PC-3 (cell line): ENCODE measurements around the gene TRIM38. TPM values are rescaled to one million over a fixed set of nuclear protein-coding genes. Genes with fewer than 3 reads are reported as not detected.
A peak's percentile ranks its signal among the peaks of the same experiment; 100 is the strongest.

Experiments
- ATAC-seq: fragments of 200-7000 bp; cut with Tn5 transposase; 2 replicates; pipeline ENCODE4 v1.9.1; 2020; ENCODE audit warnings: mild to moderate bottlenecking, moderate library complexity
- BruUV-seq: library from RNA; stranded (reverse); fragments of 400-500 nt; replicated peaks from 2 replicates; lab custom pipeline; 2021; lab: Mats Ljungman, UMichigan
- CTCF ChIA-PET: fragments of 300-600 bp; sonication (Branson Sonifier 250); formaldehyde crosslinking; loops from one replicate; lab custom pipeline; 2022; ENCODE audit warnings: antibody characterized with exemption; lab: Charles Lee
- POLR2A ChIA-PET: fragments of 300-600 bp; sonication (Branson Sonifier 250); formaldehyde crosslinking; loops from one replicate; lab custom pipeline; 2022; ENCODE audit warnings: antibody characterized with exemption; ENCODE audit not compliant: unreplicated experiment; lab: Charles Lee
- DNase-seq: peaks from one replicate; pipeline ENCODE4 v3.0.0-alpha.2; 2015
- H2AFZ ChIP-seq: fragments of 300-600 bp; sonication (generic); 2 replicates; pipeline ENCODE4 v1.6.0; 2016; ENCODE audit warnings: antibody characterized with exemption, low read length
- H3F3A ChIP-seq: fragments of 300-600 bp; sonication (generic); one replicate; pipeline ENCODE4 v1.6.0; 2017; ENCODE audit warnings: antibody characterized with exemption, low read length, control low read depth, mild to moderate bottlenecking; ENCODE audit not compliant: unreplicated experiment
- H3K27ac ChIP-seq: fragments of 300-600 bp; sonication (generic); 2 replicates; pipeline ENCODE4 v1.5.1; 2016; ENCODE audit warnings: mild to moderate bottlenecking, low read length
- H3K27me3 ChIP-seq: fragments of 300-600 bp; sonication (generic); 2 replicates; pipeline ENCODE4 v1.6.1; 2016; ENCODE audit warnings: low read length, mixed read lengths
- H3K36me3 ChIP-seq: fragments of 300-600 bp; sonication (generic); 2 replicates; pipeline ENCODE4 v1.6.1; 2016; ENCODE audit warnings: low read depth, mixed run types, low read length, mixed read lengths
- H3K4me1 ChIP-seq: fragments of 300-600 bp; sonication (generic); 2 replicates; pipeline ENCODE4 v1.5.1; 2016; ENCODE audit warnings: low read length; ENCODE audit not compliant: insufficient read depth
- H3K4me2 ChIP-seq: fragments of 300-600 bp; sonication (generic); 2 replicates; pipeline ENCODE4 v1.6.0; 2016; ENCODE audit warnings: low read length
- H3K4me3 ChIP-seq: fragments of 300-600 bp; sonication (generic); 2 replicates; pipeline ENCODE4 v1.5.1; 2016; ENCODE audit warnings: mild to moderate bottlenecking, low read length, mixed read lengths
- H3K79me2 ChIP-seq: fragments of 300-600 bp; sonication (generic); 2 replicates; pipeline ENCODE4 v1.6.1; 2017; ENCODE audit warnings: low read length, mixed read lengths
- H3K9ac ChIP-seq: fragments of 300-600 bp; sonication (generic); 2 replicates; pipeline ENCODE4 v1.6.0; 2016; ENCODE audit warnings: mild to moderate bottlenecking, low read length
- H3K9me2 ChIP-seq: fragments of 300-600 bp; sonication (generic); replicated peaks from 2 replicates; pipeline ENCODE4 v1.6.1; 2016; ENCODE audit warnings: mixed run types, low read length, mixed read lengths
- H3K9me3 ChIP-seq: fragments of 300-600 bp; sonication (generic); 2 replicates; pipeline ENCODE4 v1.6.1; 2016; ENCODE audit warnings: low read length, mixed read lengths
- H4K20me1 ChIP-seq: fragments of 300-600 bp; sonication (generic); 2 replicates; pipeline ENCODE4 v1.6.1; 2016; ENCODE audit warnings: low read length, mixed read lengths
- CTCF ChIP-seq: fragments of 300-600 bp; sonication (generic); conservative IDR thresholded peaks from 2 replicates; pipeline ENCODE4 v1.5.1; 2017; ENCODE audit warnings: antibody characterized with exemption, low read depth, mild to moderate bottlenecking, low read length
- EZH2 ChIP-seq: fragments of 300-600 bp; sonication (generic); IDR thresholded peaks from one replicate; pipeline ENCODE4 v1.6.1; 2017; ENCODE audit warnings: antibody characterized with exemption, mild to moderate bottlenecking, low read length; ENCODE audit not compliant: unreplicated experiment
- EZH2phosphoT487 ChIP-seq: fragments of 300-600 bp; sonication (generic); IDR thresholded peaks from 2 replicates; pipeline ENCODE4 v1.6.1; 2018; ENCODE audit warnings: mild to moderate bottlenecking, antibody characterized with exemption, low read length, borderline replicate concordance
- intact Hi-C: fragments of 100-400 bp; cut with micrococcal nuclease; formaldehyde crosslinking; loops from 2 replicates; pipeline ENCODE4 v1.9.0; 2023
- total RNA-seq: library from RNA; depleted of rRNA; stranded (reverse); fragments of >200 nt; gene quantifications from 2 replicates; pipeline ENCODE4 v1.2.3, GENCODE V29; 2014

TRIM38 gene
- total RNA-seq, 1 experiment from 2014 or later: 5.6 TPM

- Histone ChIP-seq H3K4me3 (peak overlapping the region; percentile 96; the same call in 1 of the 2 replicates), H3K27ac (no peak overlapping the region), H3K9ac (no peak overlapping the region), H3K9me3 (no peaks in the 10 kb centered on the region), H3K4me1 (peaks cover 15% of the 10 kb centered on the region), H3K27me3 (no peaks in the 10 kb centered on the region), H3K9me2 (no peaks in the 10 kb centered on the region), H3F3A (peaks cover 6% of the 10 kb centered on the region), H3K79me2 (no peaks in the 10 kb centered on the region), H4K20me1 (no peaks in the 10 kb centered on the region), H3K4me2 (peak overlapping the region; percentile 97; the same call in 1 of the 2 replicates), H3K36me3 (no peaks in the 10 kb centered on the region), H2AFZ (0 out of 2 replicates have a peak overlapping the region, but pooled peaks have one; percentile 73)
- intact Hi-C loops: no loop called here
- ChIA-PET POLR2A (interaction anchor here (3.4 kb wide), 1 partner anchor 12 kb away, joined by 54 read pairs; a partner anchor contains a TSS), CTCF (no interaction called here)
- no TSS peak for BruUV-seq
- TF ChIP-seq CTCF: no peak
- no peak for TF ChIP-seq EZH2
- no peak for TF ChIP-seq EZH2phosphoT487
- no peak for ATAC-seq
- DNase-seq: no peak
Observed at GRCh38 chr6:26019261-26019830, 56.7 kb downstream of the TRIM38 start.

- Histone ChIP-seq H3K79me2 (no peaks in the 10 kb centered on the region), H3F3A (peaks cover 6% of the 10 kb centered on the region), H3K4me3 (peak overlapping the region; percentile 96; the same call in 1 of the 2 replicates), H3K4me1 (peaks cover 21% of the 10 kb centered on the region), H3K4me2 (peak overlapping the region; percentile 97), H3K9me3 (no peaks in the 10 kb centered on the region), H3K9me2 (no peaks in the 10 kb centered on the region), H3K36me3 (no peaks in the 10 kb centered on the region), H3K27ac (no peak overlapping the region), H4K20me1 (no peaks in the 10 kb centered on the region), H3K27me3 (no peaks in the 10 kb centered on the region), H3K9ac (peak overlapping the region; percentile 93; the same call in 1 of the 2 replicates), H2AFZ (0 out of 2 replicates have a peak overlapping the region, but pooled peaks have one; percentile 73)
- CTCF ChIA-PET: no interaction called here
- no peak for ATAC-seq
- DNase-seq: no peak
- TF ChIP-seq EZH2: no peak
- no peak for TF ChIP-seq EZH2phosphoT487
- TF ChIP-seq CTCF: no peak
- intact Hi-C loops: loop anchor here (5.0 kb wide), 1 partner anchor 58 kb away; the partner anchor contains the start of gene TRIM38
- no TSS peak for BruUV-seq
- POLR2A ChIA-PET: interaction anchor here (0.5 to 3.4 kb wide), 7 partner anchors 10 to 1875 kb away, joined by 3 to 54 read pairs (median 5); a partner anchor contains a TSS
Observed at GRCh38 chr6:26019967-26020328, 57.3 kb downstream of the TRIM38 start.
